Effector memory CD4-positive, alpha-beta T cell (primary cell): ENCODE measurements around the gene FOXC1.

Experiments
- DNase-seq, 3 donors: peaks; one replicate each; pipeline ENCODE4 v3.0.0-alpha.2; 2020
- H3K27ac ChIP-seq: 2 replicates; pipeline ENCODE4 v1.7.0; 2013; ENCODE audit warnings: mild to moderate bottlenecking, low read length, moderate library complexity; ENCODE audit not compliant: insufficient read depth, poor library complexity, severe bottlenecking
- H3K27me3 ChIP-seq: replicated peaks from 2 replicates; pipeline ENCODE4 v1.7.0; 2013; ENCODE audit warnings: mild to moderate bottlenecking, low read length; ENCODE audit not compliant: insufficient read depth, control insufficient read depth, poor library complexity, severe bottlenecking
- H3K36me3 ChIP-seq: 2 replicates; pipeline ENCODE4 v1.7.0; 2013; ENCODE audit warnings: mild to moderate bottlenecking, low read length, moderate library complexity; ENCODE audit not compliant: control insufficient read depth, insufficient read depth
- H3K4me1 ChIP-seq: 2 replicates; pipeline ENCODE4 v1.7.0; 2013; ENCODE audit warnings: low read length, mild to moderate bottlenecking; ENCODE audit not compliant: control insufficient read depth, insufficient read depth, poor library complexity, severe bottlenecking
- H3K4me3 ChIP-seq: 2 replicates; pipeline ENCODE4 v1.7.0; 2013; ENCODE audit warnings: low read length, low read depth, mild to moderate bottlenecking; ENCODE audit not compliant: insufficient read depth, poor library complexity, severe bottlenecking
- H3K9me3 ChIP-seq: 2 replicates; pipeline ENCODE4 v1.7.0; 2013; ENCODE audit warnings: mild to moderate bottlenecking, low read length, moderate library complexity; ENCODE audit not compliant: control insufficient read depth

FOXC1 gene

DNA sequence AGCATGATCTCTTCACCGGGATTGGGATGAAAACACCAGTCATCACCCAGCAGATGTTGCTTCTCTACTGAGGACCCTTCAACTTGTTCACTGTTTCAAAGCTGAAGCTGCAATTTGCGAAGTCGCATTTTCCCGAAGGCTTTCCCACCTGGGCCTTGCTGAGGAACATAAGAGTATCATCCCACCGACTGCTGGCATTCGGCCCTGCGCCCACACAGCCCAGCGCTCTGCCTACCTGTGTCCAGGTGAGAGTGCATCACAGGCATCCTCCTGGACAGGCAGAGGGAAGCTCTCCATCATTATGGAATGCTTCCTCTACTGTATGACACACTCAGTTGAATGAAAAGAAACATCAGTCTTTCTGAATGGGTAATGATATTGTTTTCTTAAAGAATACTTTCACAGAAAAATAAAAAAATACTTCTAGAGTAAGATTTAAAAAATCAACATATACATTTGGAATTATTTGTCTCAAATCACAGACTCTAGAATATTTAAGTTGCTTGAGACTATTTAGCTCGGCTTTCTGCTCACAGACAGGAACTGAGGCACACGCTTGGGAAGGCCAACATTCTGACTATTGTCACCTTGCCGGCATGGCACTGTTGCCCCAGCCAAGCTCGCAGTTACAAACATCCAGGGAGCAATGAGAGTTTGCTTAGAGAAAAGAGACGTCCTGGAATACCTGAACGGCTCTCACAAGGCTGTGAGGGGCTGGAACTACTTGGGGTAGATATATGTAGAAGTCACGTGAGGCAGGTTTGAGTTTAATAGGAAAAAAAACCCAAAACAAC, 48.7 kb downstream of the FOXC1 start:
- no peak for DNase-seq
- Histone ChIP-seq H3K9me3 (no peaks in the 10 kb centered on the region), H3K4me3 (no peak overlapping the region), H3K27ac (no peak overlapping the region), H3K36me3 (no peaks in the 10 kb centered on the region), H3K4me1 (no peaks in the 10 kb centered on the region), H3K27me3 (no peaks in the 10 kb centered on the region)

DNA sequence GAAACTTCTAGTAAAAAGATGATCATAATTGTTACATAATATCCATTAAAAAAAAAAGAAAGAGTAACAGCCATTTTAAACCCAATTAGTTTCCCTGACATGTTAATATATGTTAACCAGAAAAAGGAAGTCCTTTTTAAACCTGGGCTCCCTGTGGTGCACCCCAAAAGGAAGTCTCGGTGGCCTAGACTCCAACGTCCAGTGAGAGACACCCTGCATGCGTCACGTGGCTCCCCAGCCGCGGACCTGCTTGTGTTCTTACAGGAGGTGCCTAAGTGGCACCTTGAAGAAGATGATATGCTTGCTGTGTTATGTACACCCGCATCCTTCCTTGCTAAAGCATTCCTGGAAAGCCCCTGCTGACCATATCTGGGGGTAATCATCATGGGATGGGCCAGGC, 50.1 kb downstream of the FOXC1 start:
- Histone ChIP-seq H3K4me1 (no peaks in the 10 kb centered on the region), H3K4me3 (no peak overlapping the region), H3K27ac (no peak overlapping the region), H3K36me3 (no peaks in the 10 kb centered on the region), H3K9me3 (no peaks in the 10 kb centered on the region), H3K27me3 (no peaks in the 10 kb centered on the region)
- no peak for DNase-seq

DNA sequence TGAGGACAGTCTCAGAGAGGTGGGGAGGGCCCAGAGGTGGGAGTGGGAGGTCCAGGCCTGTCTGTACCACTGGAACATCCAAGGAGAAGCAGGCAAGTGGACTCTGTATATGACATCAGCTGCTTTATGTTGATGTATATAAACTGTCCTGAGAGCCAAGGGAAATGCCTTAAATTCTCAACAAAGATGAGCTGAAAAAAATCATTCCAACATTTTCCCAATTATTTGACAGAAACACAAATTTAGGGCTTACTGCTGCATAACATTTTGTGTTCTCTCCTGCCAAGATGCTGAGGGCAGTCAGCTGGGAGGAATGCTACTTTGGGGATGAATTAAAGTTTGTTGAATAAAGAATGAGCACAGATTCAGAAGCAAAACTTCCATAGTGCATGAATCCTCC, 52.8 kb downstream of the FOXC1 start:
- H3K4me3 ChIP-seq, result no peak overlapping the region
- no peak for DNase-seq
- H3K27ac ChIP-seq, result no peak overlapping the region
- H3K27me3 ChIP-seq, result no peaks in the 10 kb centered on the region
- H3K9me3 ChIP-seq, result no peaks in the 10 kb centered on the region
- no peaks in the 10 kb centered on the region for H3K36me3 ChIP-seq
- H3K4me1 ChIP-seq, result no peaks in the 10 kb centered on the region
